ENCODE measurements around the gene ST6GALNAC1.

ST6GALNAC1 gene

DNA sequence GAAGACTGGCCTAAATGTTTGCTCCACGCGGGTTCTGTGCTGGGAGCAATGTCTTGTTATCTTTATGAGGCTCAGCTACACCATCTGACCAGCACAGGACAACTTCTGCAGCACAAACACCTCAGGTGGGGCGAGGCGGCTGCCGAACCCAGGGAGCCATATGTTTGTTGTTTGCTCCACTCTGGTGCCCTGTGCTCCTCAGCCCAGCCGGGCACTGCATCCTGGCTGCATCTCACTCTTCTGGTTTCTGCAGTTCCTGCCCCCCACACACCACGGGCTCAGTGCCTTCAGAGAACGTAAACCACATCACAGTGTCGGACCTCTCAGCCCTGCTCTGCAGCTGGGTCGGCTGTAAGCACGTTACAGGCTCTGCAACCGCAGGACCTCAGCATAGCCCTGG, 34.8 kb upstream of the ST6GALNAC1 start:
- H3K4me3 ChIP-seq (ENCODE audit: low read depth, low read length) = no peak overlapping the region
- no peak for DNase-seq (ENCODE audit: low read depth)

DNA sequence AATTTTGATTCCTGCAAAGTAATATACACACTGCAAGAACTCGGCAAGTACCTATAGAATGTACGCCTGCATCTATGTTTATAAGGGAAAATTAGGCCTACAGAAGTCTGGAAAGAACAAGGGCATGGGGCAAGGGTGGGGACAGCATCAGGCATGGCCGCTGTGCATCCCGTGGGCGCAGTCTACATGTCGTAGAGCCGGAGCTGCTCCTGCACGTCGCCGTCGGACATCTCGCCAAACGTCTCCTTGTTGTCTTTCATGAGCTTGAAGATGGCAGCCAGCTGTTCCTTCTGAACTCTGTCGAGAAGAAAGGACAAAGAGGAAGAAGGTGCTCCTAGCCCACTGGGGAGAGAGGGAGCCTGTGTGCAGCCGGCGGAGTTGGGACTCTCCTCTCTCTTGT, 33.8 kb upstream of the ST6GALNAC1 start:
- no peak for DNase-seq (ENCODE audit: low read depth)
- no peak overlapping the region for H3K4me3 ChIP-seq (ENCODE audit: low read depth, low read length)

DNA sequence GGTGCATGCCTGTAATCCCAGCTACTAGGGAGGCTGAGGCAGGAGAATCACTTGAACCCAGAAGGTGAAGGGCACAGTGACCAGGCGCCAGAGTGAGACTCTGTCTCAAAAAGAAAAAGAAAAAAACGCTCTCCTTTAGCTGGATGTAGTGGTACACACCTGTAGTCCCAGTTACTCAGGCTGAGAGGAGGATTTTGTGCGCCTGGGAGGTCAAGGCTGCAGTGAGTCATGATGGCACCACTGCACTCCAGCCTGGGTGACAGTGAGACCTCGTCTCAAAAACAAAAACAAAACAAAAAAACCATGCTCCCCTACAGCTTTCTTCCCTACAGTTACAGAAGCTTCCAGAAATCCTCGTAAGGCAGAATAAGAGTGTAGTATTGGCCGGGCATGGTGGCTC, 33.1 kb upstream of the ST6GALNAC1 start:
- no peak overlapping the region for H3K4me3 ChIP-seq (ENCODE audit: low read depth, low read length)
- DNase-seq (ENCODE audit: low read depth) = no peak

DNA sequence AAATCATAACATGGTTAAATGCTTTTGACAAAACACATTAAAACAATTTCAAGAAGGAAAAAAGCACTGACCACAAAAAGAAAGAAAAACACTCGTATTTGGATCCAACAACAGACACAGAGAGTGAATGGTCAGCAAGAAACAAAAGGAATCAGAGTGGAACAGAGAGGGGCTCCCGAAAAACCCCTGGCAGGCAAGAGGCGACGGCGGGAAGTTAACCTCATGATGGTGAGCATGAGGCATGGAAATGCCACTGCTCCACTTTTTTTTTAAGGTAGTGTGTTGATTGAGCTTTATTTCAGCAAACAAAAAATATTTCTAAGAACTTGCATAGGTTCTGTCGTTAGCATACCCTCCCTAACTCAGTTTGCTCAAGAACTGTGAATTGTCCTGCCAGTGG, 32.1 kb upstream of the ST6GALNAC1 start:
- no peak for DNase-seq (ENCODE audit: low read depth)
- no peak overlapping the region for H3K4me3 ChIP-seq (ENCODE audit: low read depth, low read length)

- H3K4me3 ChIP-seq (ENCODE audit: low read depth, low read length) = no peak overlapping the region
- DNase-seq (ENCODE audit: low read depth) = no peak
These were observed 31.0 kb upstream of the ST6GALNAC1 start for GRCh38 chr17:76674600-76674999.

DNA sequence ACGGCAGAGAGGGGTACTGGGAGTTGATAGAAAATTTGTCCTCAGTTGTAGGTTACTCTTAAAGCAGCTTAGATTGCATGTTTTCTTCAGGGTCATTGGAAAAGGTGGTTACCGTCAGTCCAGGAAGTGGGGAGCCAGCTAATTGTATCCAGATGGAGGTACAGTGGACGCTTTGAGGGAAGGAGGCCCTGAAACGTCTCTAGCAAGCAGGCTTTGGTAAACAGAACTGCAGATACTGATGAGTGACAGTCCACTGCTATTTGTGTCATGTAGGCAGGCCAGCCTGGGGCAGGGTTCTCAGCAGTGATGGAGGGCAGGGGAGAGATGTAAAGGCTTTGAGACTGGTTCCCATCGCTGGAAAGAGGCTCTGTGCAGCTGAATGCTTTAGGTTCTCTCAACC, 30.2 kb upstream of the ST6GALNAC1 start:
- DNase-seq (ENCODE audit: low read depth) = no peak
- no peak overlapping the region for H3K4me3 ChIP-seq (ENCODE audit: low read depth, low read length)

DNA sequence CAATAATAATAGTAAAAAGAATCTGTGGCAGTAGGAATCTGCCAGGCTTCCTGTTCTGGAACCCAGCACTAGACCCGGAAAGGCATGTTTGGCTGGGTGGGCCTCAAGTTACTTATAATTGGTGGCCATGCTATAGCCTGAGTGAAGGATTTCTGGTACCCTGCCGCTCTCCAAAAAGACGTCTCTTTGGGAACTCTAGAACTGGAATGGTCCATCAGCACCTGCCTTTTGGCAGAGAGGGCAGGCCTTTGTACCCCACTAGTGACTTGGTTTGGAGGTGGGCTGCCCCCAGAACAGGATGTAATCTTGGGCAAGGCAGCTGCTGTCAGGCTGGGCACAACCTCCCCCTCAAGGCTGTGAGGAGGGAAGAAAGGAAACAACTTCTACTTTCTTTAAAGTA, 29.3 kb upstream of the ST6GALNAC1 start:
- DNase-seq (ENCODE audit: low read depth) = no peak
- H3K4me3 ChIP-seq (ENCODE audit: low read depth, low read length) = no peak overlapping the region

DNA sequence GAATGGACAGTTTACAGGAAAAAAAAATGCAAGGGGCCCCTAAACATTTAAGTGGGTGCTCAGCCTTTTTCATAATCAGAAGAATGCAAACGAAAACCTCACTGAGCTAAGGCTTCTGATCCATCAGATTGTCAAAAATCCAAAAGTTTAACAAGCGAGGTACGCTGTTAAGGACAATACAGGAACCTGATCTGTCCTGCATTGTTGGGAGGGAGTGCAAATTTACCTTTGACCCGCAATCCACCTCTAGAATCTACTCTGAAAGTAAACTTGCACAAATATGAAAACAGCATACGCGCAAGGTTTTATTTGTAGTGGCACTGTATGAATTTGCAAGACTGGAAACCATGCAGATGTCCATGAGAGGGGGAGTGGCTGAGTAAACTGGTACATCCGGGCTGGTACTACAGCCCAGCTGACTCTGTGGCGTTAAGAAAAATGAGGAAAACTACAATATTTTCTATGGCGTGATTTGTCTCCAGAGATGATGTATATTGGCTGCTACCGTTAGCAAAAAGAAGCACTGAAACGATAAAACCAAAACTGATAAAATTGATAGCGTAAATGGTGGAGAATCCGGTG, 28.8 kb upstream of the ST6GALNAC1 start:
- DNase-seq (ENCODE audit: low read depth) = no peak
- peak overlapping the region; percentile 77 for H3K4me3 ChIP-seq (ENCODE audit: low read depth, low read length)

GRCh38 chr17:76671912-76672262, 28.3 kb upstream of the ST6GALNAC1 start:
- DNase-seq (ENCODE audit: low read depth) = no peak
- H3K4me3 ChIP-seq (ENCODE audit: low read depth, low read length) = peak overlapping the region; percentile 77

- peak; percentile 100 for DNase-seq (ENCODE audit: low read depth)
- H3K4me3 ChIP-seq (ENCODE audit: low read depth, low read length) = peak overlapping the region; percentile 77
These were observed 27.8 kb upstream of the ST6GALNAC1 start for GRCh38 chr17:76671123-76671911.

DNA sequence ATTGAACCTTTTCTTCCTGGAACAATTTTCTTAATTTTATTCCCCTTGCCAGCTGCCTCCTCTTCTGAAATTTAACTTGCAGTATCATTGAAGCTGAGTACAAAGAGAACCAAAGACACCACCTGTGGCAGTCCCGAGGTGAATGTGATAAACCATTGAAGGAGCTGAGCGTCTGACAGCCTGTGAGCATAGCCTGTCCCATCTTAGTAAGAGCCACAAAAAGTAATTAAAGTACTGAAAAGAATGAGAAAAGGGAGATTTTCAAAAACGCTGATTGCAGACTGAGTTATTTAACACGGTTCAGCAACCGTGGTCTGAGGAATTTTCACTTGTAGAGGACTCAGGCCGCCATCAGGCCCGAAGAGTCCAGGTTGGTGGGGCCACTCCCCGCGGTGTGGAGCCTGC, 27.2 kb upstream of the ST6GALNAC1 start:
- H3K4me3 ChIP-seq (ENCODE audit: low read depth, low read length) = no peak overlapping the region
- DNase-seq (ENCODE audit: low read depth) = no peak

DNA sequence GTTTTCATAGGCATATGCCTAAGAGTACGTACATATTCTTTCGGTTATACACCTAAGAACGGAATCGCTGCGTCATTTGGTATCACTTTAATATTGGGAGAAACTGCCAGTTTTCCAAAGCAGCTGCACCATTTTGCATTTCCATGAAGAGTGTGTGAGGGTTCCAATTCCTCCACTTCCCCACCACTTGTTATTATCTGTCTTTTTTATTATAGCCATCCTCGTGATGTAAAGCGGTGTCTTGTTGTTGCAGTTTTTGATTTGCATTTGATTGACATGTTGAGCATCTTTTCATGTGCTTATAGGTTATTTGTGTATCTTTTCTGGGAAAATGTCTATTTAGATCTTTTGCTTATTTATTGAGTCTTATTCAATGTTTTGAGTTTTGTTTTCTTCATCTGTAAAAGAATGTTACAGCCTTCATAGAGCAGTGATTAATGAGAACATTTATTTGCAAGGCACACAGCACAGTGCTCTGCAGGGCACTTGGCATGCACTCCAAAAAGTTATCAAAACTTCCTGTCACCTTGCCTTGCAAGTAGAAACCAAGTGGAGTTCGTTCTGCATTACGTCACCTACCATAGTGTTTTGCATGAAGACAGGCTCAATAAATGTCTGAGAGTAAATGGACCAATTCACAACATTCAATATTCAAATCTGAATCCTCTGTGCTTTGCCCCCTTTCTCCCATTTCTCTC, 26.6 kb upstream of the ST6GALNAC1 start:
- no peak for DNase-seq (ENCODE audit: low read depth)
- H3K4me3 ChIP-seq (ENCODE audit: low read depth, low read length) = no peak overlapping the region

- no peak for DNase-seq (ENCODE audit: low read depth)
- H3K4me3 ChIP-seq (ENCODE audit: low read depth, low read length) = no peak overlapping the region
These were observed 24.4 kb upstream of the ST6GALNAC1 start for GRCh38 chr17:76667786-76668453.

DNA sequence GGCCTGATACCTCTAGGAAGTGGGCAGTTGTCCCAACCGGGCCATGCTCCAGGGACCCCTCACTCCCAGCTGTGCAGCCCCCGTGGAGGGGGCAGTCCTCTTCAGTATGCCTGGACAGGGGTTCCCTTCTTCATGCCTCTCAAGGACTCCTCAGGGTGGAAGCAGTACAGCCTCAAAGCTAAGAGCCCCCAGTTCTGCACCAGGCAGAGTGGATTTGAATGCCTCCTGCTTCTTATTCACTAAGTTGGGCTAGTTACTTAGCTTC, 23.9 kb upstream of the ST6GALNAC1 start:
- DNase-seq (ENCODE audit: low read depth) = no peak
- no peak overlapping the region for H3K4me3 ChIP-seq (ENCODE audit: low read depth, low read length)

DNA sequence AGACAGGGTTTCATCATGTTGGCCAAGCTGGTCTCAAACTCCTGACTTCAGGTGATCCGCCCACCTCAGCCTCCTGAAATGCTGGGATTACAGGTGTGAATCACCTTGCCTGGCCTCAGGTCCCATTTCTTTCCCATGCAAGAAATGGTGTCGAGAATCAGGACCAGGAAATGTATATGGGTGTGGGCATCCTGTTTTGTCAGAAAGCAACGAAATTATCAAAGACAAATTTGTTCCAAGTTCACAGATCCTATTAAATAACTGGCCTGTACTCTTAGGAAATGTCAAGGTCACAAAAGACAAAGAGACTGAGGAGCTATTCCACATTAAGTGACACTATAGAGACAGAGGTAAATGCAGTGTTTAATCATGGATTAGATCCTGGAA, 17.1 kb upstream of the ST6GALNAC1 start:
- H3K4me3 ChIP-seq (ENCODE audit: low read depth, low read length) = no peak overlapping the region

GRCh38 chr17:76659928-76660655, 16.5 kb upstream of the ST6GALNAC1 start:
- H3K4me3 ChIP-seq (ENCODE audit: low read depth, low read length) = no peak overlapping the region
- no peak for DNase-seq (ENCODE audit: low read depth)

More for the DNA sequence above, 17.1 kb upstream of the ST6GALNAC1 start:
- DNase-seq (ENCODE audit: low read depth) = no peak

GRCh38 chr17:76658242-76658662, 14.7 kb upstream of the ST6GALNAC1 start:
- DNase-seq (ENCODE audit: low read depth) = no peak
- H3K4me3 ChIP-seq (ENCODE audit: low read depth, low read length) = no peak overlapping the region

GRCh38 chr17:76657505-76658241, 14.1 kb upstream of the ST6GALNAC1 start:
- no peak for DNase-seq (ENCODE audit: low read depth)
- H3K4me3 ChIP-seq (ENCODE audit: low read depth, low read length) = no peak overlapping the region

- H3K4me3 ChIP-seq (ENCODE audit: low read depth, low read length) = no peak overlapping the region
- DNase-seq (ENCODE audit: low read depth) = no peak
These were observed 10.9 kb upstream of the ST6GALNAC1 start for GRCh38 chr17:76654408-76654807.

Data from skeletal muscle cell (primary cell).